Stimulated activated CD8-positive, alpha-beta memory T cell treated with anti-CD3 and anti-CD28 coated beads, Interleukin-7, amount 100 ng/mL, for 48 hours (primary cell): ENCODE data around the gene ARMC6.
"Not testable (repeated sequence)": the region's sequence is repeated elsewhere in the genome, so short reads cannot be mapped to it uniquely, and the experiment has no call there.

Experiments used
- DNase-seq, 2 donors: peaks; one replicate each; pipeline ENCODE4 v3.0.0-alpha.2; 2020; ENCODE audit warnings: low read depth in 1 of 2; ENCODE audit errors: extremely low read depth in 1 of 2

Gene ARMC6

GRCh38 chr19:19106938-19107337 lies 73.5 kb downstream of the ARMC6 start:
- not testable (repeated sequence) for DNase-seq

GRCh38 chr19:19107654-19108053 lies 74.3 kb downstream of the ARMC6 start:
- DNase-seq: no peak
